IPS-NIHi11 (cell line): ENCODE data around the gene CCNB3.

Source experiments
- DNase-seq: peaks from one replicate; pipeline ENCODE4 v3.0.0; 2012; ENCODE audit warnings: mixed read lengths, low spot score

Gene CCNB3

GRCh38 chrX:50375481-50376267, 171.1 kb downstream of the CCNB3 start:
- no peak for DNase-seq

DNA sequence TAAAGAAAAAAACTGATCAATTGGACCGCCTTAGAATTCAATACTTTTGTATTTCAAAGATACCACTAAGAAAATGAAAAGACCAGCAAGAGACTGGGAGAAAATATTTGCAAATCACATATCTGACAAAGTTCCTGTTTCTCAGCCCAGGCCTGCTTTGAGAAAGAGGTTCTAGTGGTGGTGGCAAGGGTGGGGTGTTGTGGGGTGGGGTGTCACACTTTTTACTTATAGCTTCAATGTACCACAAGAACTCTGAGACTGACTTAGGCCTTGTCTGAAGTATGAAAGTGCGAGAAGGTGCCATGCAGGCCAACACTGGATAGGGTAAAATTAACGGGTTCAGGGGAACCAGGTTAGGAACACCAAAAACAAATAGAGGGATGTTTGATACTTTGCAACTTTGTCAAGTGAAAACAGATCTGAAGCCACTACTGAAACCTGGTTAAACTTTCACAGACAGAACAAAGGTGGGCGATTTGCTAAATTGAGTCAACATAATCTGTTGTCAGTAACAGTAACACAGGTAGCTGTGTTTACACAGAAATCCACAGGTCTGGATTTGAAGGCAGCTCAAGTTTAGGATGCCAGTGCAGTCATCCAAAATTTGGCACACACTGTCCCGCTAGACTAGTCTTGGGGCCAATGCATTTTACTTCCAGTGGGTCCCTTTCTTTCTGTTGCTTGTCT, 177.3 kb downstream of the CCNB3 start:
- no peak for DNase-seq

DNA sequence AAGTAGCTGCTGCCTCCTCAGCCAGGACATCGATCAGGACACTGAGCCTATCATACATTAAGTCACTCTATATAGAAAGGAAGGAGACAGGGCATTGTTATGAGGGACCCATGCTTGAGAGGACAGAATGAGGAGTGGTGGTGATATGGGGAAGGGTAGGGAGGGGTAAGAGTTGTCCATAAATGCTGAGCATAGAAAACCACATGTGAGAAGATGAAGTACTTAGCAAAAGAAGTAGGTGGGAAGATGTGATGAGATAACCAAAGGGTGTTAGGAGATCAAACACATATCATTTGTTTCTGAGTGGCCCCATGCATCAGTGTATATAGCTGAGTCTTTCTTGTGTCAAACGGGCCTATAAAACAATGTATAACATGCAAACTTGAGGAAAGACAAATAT, 182.0 kb downstream of the CCNB3 start:
- no peak for DNase-seq

DNA sequence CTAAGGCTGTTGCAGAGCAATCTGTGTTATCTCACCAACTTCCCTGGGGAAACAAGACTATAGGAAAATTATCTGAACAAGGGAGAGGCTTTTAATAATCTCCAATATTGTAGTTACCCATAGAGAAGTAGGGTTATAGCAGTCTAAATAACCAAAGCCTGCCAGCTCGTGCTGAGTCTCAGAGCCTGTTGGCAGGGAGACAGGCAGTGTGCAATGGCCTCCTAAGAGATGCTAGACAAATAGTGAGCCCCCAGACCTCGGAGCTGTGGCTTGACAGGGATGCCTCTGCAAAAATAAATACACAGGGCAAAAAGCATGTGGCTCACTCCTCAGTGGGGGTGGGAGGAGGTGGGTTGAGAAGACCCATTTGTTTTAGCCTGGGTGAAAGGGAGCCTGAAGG, 189.3 kb downstream of the CCNB3 start:
- DNase-seq: no peak
